A549 (cell line): Measurements from ENCODE around the gene USP38. TPM values are rescaled to one million over a fixed set of nuclear protein-coding genes. Genes with fewer than 3 reads are reported as not detected.

ENCODE experiments used
- ATAC-seq, 2 experiments: fragments of 200-7000 bp in 1 of 2; fragments of >200 bp in 1 of 2; cut with Nextera tagmentation in 1 of 2; cut with Tn5 transposase in 1 of 2; 3 replicates each; pipeline versions ENCODE4 v1.8.0 to v1.9.1; 2018 to 2020; ENCODE audit warnings: mild to moderate bottlenecking in 1 of 2, moderate library complexity in 1 of 2
- CTCF ChIA-PET: fragments of 300-600 bp; sonication (Branson Sonifier 250); formaldehyde crosslinking; extraction: SDS; loops from one replicate; lab custom pipeline; 2021; ENCODE audit warnings: antibody characterized with exemption, inconsistent platforms; lab: Yijun Ruan, JAX
- POLR2A ChIA-PET: fragments of 350-600 bp; formaldehyde crosslinking; extraction: SDS; loops from one replicate; lab custom pipeline; 2021; ENCODE audit warnings: antibody characterized with exemption, inconsistent platforms; lab: Yijun Ruan, JAX
- DNase-seq, 2 experiments: peaks; one replicate each; pipeline versions ENCODE4 v3.0.0 to v3.0.0-alpha.2; 2011 to 2016; ENCODE audit warnings: low read depth in 1 of 2, low spot score in 1 of 2
- FAIRE-seq: peaks from 2 replicates; lab custom pipeline; 2011; peaks lifted over from hg19 to GRCh38; lab: Jason Lieb, UNC
- H3K27ac ChIP-seq, 2 experiments: fragments of >200 bp; sonication (Bioruptor Twin); formaldehyde crosslinking; 3 replicates each; pipeline ENCODE4 v1.5.1; 2016 to 2017
- H3K4me1 ChIP-seq: fragments of >200 bp; sonication (Bioruptor Twin); formaldehyde crosslinking; 3 replicates; pipeline ENCODE4 v1.6.1; 2016
- H3K4me2 ChIP-seq: fragments of >200 bp; sonication (Bioruptor Twin); formaldehyde crosslinking; 3 replicates; pipeline ENCODE4 v1.6.1; 2016
- H3K4me3 ChIP-seq: fragments of >200 bp; sonication (Bioruptor Twin); formaldehyde crosslinking; 3 replicates; pipeline ENCODE4 v1.5.1; 2016
- H3K9me3 ChIP-seq: fragments of >200 bp; sonication (Bioruptor Twin); formaldehyde crosslinking; 3 replicates; pipeline ENCODE4 v1.6.1; 2016
- BHLHE40 ChIP-seq: IDR thresholded peaks from 2 replicates; pipeline ENCODE4 v1.6.1; 2012; ENCODE audit warnings: low read depth, low read length, inconsistent platforms
- CBX2 ChIP-seq: fragments of 200-600 bp; sonication (generic); IDR thresholded peaks from 2 replicates; pipeline ENCODE4 v1.6.1; 2016; ENCODE audit warnings: low read depth, mild to moderate bottlenecking, borderline replicate concordance
- FOSB ChIP-seq: fragments of 250-450 bp; sonication (Bioruptor Pico); IDR thresholded peaks from 2 replicates; pipeline ENCODE4 v1.5.0; 2020; ENCODE audit warnings: mild to moderate bottlenecking, moderate library complexity
- HOXB5 ChIP-seq: fragments of 250-450 bp; sonication (Bioruptor Pico); IDR thresholded peaks from 2 replicates; pipeline ENCODE4 v1.5.0; 2020; ENCODE audit warnings: mild to moderate bottlenecking, moderate library complexity
- JUN ChIP-seq, 2 experiments: fragments of >200 bp; sonication (Bioruptor Twin); formaldehyde crosslinking; IDR thresholded peaks; 2 replicates in 1 of 2; 3 replicates in 1 of 2; pipeline ENCODE4 v1.6.1; 2016 to 2017
- KDM1A ChIP-seq: fragments of 200-600 bp; sonication (generic); IDR thresholded peaks from 2 replicates; pipeline ENCODE4 v1.6.1; 2016; ENCODE audit warnings: low read depth, mild to moderate bottlenecking
- KDM5A ChIP-seq: fragments of 200-600 bp; sonication (generic); IDR thresholded peaks from 2 replicates; pipeline ENCODE4 v1.6.1; 2016; ENCODE audit warnings: antibody characterized with exemption, mild to moderate bottlenecking
- MAFK ChIP-seq: fragments of 450-650 bp; IDR thresholded peaks from 2 replicates; pipeline ENCODE4 v1.6.1; 2014; ENCODE audit not compliant: partially characterized antibody
- NFE2L2 ChIP-seq: fragments of 150-350 bp; conservative IDR thresholded peaks from 2 replicates; pipeline ENCODE4 v1.6.1; 2014; ENCODE audit warnings: low read length
- NR3C1 ChIP-seq: fragments of >200 bp; sonication (Bioruptor Twin); formaldehyde crosslinking; IDR thresholded peaks from 3 replicates; pipeline ENCODE4 v1.6.1; 2017
- RARB ChIP-seq: fragments of 250-450 bp; sonication (Bioruptor Pico); IDR thresholded peaks from 2 replicates; pipeline ENCODE4 v1.8.0; 2021; ENCODE audit warnings: mild to moderate bottlenecking, moderate library complexity
- SREBF2 ChIP-seq: fragments of 450-650 bp; IDR thresholded peaks from 2 replicates; pipeline ENCODE4 v1.6.1; 2014; ENCODE audit warnings: mild to moderate bottlenecking, moderate library complexity
- TFCP2L1 ChIP-seq: fragments of 250-450 bp; sonication (Bioruptor Pico); IDR thresholded peaks from 2 replicates; pipeline ENCODE4 v1.5.0; 2021; ENCODE audit warnings: mild to moderate bottlenecking
- ZFP36 ChIP-seq: fragments of 450-650 bp; IDR thresholded peaks from 2 replicates; pipeline ENCODE4 v1.6.1; 2014; ENCODE audit warnings: borderline replicate concordance; ENCODE audit not compliant: partially characterized antibody
- ZNF302 ChIP-seq: fragments of 250-450 bp; sonication (Bioruptor Pico); IDR thresholded peaks from 2 replicates; pipeline ENCODE4 v1.9.0; 2021; ENCODE audit warnings: inconsistent platforms, mild to moderate bottlenecking, moderate library complexity
- WGBS: methylation state at CpG from one replicate; pipeline ENCODE4 v1.1.6; 2017; ENCODE audit errors: missing lambda C conversion rate; 5-methylcytosine and 5-hydroxymethylcytosine counted together
- polyA plus RNA-seq, 4 experiments: library from polyadenylated mRNA; depleted of rRNA in 3 of 4; stranded (reverse); fragments of >200 nt; fragmentation: RNase III in 1 of 4; extraction: RNeasy Plus Mini Kit Qiagen cat#74134 plus additional on column Dnase treatment in 1 of 4; gene quantifications; 2 replicates in 3 of 4; 3 replicates in 1 of 4; pipeline ENCODE4 v1.2.3, GENCODE V29; 2011 to 2017
- TF ChIP-seq, protein P1 (sequence below): IDR thresholded peaks from 2 replicates; pipeline ENCODE4 v1.6.1; 2012
- TF ChIP-seq, protein P2 (sequence below): fragments of 250-450 bp; sonication (Bioruptor Pico); IDR thresholded peaks from 2 replicates; pipeline ENCODE4 v1.5.0; 2021; ENCODE audit warnings: mild to moderate bottlenecking, moderate library complexity, borderline replicate concordance
- TF ChIP-seq, protein P3 (sequence below): fragments of 450-650 bp; IDR thresholded peaks from 2 replicates; pipeline ENCODE4 v1.6.1; 2014; ENCODE audit warnings: antibody characterized with exemption
- TF ChIP-seq, protein P4 (sequence below): fragments of 150-350 bp; IDR thresholded peaks from 2 replicates; pipeline ENCODE4 v1.6.1; 2014; ENCODE audit warnings: low read depth, mild to moderate bottlenecking, low read length

USP38 gene
- polyA plus RNA-seq, 2 of the 4 experiments (the other 2 are of a cell fraction) = 5.6 to 10.9 TPM

DNA sequence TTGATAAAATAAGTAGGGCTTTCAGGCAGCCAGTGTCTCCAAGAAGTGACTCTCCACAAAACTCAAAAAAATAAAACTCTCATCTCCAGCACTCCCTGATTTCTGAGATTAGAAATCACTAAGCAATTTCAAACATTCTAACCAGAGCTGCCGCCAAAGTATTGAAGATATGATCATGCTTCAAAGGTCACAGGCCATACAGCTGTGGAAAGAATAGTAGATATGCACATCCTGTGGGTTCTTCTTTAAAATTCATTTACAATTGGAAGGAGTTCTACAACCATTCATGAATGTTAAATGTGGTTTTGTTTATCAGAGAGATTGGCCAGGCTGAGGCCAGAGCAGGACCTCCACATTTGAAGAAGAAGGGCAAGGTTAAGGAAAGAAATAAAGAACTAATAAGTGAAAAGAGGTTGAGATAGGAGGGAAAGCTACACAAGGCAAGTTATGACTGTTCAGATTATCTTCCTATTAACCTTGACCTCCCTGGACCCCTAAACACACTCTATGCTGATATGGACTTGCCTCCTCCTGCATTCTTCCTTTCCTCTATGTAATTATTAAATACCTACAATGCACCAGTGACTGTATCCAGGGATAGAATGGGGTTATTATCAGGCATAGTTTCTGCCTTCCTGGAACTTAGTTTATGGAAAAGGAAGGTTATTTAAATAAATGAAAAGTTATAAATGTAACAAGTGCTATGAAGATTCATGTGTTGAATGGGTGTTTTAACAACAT, 56.4 kb downstream of the USP38 start:
- H3K4me1 ChIP-seq = no peaks in the 10 kb centered on the region
- POLR2A ChIA-PET = no interaction called here
- H3K4me3 ChIP-seq = no peak overlapping the region
- H3K9me3 ChIP-seq = no peaks in the 10 kb centered on the region
- DNase-seq = no peak
- WGBS = 82% methylated on average over 1 of the region's 1 CpG
- CTCF ChIA-PET = interaction anchor here (1.1 kb wide), 1 partner anchor 45 kb away, joined by 3 read pairs; no protein-coding TSS in a partner anchor
- no peak for ATAC-seq
- H3K4me2 ChIP-seq = no peak overlapping the region
- H3K27ac ChIP-seq = no peak overlapping the region
- no peak for FAIRE-seq
- TF ChIP-seq RARB (CRISPR knock-in tag) (no peak), BHLHE40 (no peak)
- TF ChIP-seq, protein P1, sequence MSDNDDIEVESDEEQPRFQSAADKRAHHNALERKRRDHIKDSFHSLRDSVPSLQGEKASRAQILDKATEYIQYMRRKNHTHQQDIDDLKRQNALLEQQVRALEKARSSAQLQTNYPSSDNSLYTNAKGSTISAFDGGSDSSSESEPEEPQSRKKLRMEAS = no peak
- TF ChIP-seq, protein P2, sequence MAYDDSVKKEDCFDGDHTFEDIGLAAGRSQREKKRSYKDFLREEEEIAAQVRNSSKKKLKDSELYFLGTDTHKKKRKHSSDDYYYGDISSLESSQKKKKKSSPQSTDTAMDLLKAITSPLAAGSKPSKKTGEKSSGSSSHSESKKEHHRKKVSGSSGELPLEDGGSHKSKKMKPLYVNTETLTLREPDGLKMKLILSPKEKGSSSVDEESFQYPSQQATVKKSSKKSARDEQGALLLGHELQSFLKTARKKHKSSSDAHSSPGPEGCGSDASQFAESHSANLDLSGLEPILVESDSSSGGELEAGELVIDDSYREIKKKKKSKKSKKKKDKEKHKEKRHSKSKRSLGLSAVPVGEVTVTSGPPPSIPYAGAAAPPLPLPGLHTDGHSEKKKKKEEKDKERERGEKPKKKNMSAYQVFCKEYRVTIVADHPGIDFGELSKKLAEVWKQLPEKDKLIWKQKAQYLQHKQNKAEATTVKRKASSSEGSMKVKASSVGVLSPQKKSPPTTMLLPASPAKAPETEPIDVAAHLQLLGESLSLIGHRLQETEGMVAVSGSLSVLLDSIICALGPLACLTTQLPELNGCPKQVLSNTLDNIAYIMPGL (CRISPR knock-in tag) = no peak
- TF ChIP-seq, protein P3, sequence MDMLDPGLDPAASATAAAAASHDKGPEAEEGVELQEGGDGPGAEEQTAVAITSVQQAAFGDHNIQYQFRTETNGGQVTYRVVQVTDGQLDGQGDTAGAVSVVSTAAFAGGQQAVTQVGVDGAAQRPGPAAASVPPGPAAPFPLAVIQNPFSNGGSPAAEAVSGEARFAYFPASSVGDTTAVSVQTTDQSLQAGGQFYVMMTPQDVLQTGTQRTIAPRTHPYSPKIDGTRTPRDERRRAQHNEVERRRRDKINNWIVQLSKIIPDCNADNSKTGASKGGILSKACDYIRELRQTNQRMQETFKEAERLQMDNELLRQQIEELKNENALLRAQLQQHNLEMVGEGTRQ = no peak
- TF ChIP-seq, all 56 proteins: peak for 0

DNA sequence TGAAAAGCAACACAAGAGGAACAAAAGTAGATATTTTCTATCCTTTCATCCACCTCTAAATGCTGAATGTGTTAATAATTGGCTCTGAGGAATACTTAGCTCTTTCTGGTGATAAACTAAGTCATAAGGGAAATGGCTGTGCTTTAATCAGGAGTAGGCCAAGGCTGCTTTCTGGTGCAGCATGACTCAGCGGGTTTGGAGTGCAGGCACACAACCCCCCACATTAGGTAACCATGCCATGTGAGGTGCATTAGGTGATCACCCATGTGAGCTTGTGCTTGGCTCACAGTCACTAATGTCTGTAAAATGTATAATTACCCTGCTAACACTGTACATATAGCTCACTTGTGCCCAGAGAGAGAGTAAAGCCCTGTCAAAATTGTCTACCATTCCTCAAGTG, 57.2 kb downstream of the USP38 start:
- H3K4me2 ChIP-seq = no peak overlapping the region
- H3K27ac ChIP-seq = peak overlapping the region; percentile 44 to 49; a peak in 3 of 6 replicates
- TF ChIP-seq NFE2L2 (peak; percentile 50; the same call in 1 of the 2 replicates), MAFK (peak; percentile 59), CBX2 (no peak)
- WGBS = 87% methylated on average over 1 of the region's 1 CpG
- no peak overlapping the region for H3K4me3 ChIP-seq
- no peaks in the 10 kb centered on the region for H3K9me3 ChIP-seq
- DNase-seq = peak in 1 of 2 experiments; percentile 23
- CTCF ChIA-PET = interaction anchor here (1.1 kb wide), 1 partner anchor 44 kb away, joined by 3 read pairs; no protein-coding TSS in a partner anchor
- FAIRE-seq = no peak
- no peak for ATAC-seq
- no peaks in the 10 kb centered on the region for H3K4me1 ChIP-seq
- POLR2A ChIA-PET = no interaction called here

DNA sequence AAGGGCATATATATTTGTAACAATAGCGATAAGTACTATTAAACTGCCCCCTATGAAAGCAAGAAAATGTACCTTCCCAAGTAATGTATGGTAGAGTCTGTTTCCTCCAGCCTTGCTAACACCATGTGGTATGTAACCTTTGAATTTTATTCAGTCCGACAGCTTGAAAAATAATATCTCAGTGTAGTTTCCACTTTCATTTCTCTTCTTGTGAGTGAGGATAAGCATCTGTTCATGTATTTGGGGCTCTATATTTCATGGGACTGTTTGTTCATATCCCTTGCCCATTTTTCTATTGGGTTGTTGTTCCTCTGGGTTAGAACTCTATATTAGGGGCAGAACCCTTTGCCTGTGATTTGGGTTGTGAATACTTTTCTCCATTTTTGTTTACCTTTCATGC, 58.3 kb downstream of the USP38 start:
- 88% methylated on average over 2 of the region's 2 CpGs for WGBS
- POLR2A ChIA-PET = no interaction called here
- TF ChIP-seq, protein P3 = no peak
- no peak for TF ChIP-seq MAFK
- TF ChIP-seq ZFP36 = no peak
- TF ChIP-seq KDM5A = no peak
- no peak for TF ChIP-seq KDM1A
- no peak for TF ChIP-seq ZNF302 (CRISPR knock-in tag)
- TF ChIP-seq, protein P2 (CRISPR knock-in tag) = no peak
- no peak for TF ChIP-seq FOSB (CRISPR knock-in tag)
- TF ChIP-seq, protein P4, sequence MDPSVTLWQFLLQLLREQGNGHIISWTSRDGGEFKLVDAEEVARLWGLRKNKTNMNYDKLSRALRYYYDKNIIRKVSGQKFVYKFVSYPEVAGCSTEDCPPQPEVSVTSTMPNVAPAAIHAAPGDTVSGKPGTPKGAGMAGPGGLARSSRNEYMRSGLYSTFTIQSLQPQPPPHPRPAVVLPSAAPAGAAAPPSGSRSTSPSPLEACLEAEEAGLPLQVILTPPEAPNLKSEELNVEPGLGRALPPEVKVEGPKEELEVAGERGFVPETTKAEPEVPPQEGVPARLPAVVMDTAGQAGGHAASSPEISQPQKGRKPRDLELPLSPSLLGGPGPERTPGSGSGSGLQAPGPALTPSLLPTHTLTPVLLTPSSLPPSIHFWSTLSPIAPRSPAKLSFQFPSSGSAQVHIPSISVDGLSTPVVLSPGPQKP = no peak
- no peak for TF ChIP-seq TFCP2L1 (CRISPR knock-in tag)
- TF ChIP-seq HOXB5 = no peak
- no peak for TF ChIP-seq NR3C1
- TF ChIP-seq SREBF2 = no peak
- no peak for TF ChIP-seq JUN (IDR thresholded peaks at IDR 0.05)
- no peaks in the 10 kb centered on the region for H3K9me3 ChIP-seq
- no peak for ATAC-seq
- H3K4me1 ChIP-seq = no peaks in the 10 kb centered on the region
- DNase-seq = no peak
- H3K4me2 ChIP-seq = no peak overlapping the region
- FAIRE-seq = no peak
- no peak overlapping the region for H3K4me3 ChIP-seq
- CTCF ChIA-PET = no interaction called here
- H3K27ac ChIP-seq = no peak overlapping the region
